ENCODE results near the gene AVPR1A. TPM values are rescaled to one million over a fixed set of nuclear protein-coding genes. Genes with fewer than 3 reads are reported as not detected.

The AVPR1A gene
- total RNA-seq, 1 experiment from 2014 or later: not detected

DNA sequence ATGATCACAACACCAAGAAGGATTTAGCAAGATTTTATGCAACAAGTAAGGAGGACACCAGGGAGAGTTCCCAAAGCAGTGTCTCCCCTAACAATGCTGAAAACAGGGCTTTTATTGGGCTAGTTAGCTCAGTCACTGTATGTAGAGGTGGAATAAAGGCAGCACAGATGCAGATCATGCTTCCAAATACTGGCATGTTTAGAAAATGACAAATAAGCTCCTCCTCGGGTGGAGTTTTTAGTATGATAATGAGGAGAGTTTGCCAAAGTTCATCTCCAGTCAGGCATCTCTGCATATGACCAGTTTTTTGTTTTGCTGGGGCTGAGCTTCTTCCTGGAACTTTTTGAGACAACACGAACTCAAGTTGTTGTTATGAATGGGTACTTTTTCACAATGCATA is 4.4 kb upstream of the AVPR1A start:
- peaks cover 3% of the 10 kb centered on the region for H3K9me3 ChIP-seq
- no peak overlapping the region for H3K4me3 ChIP-seq (ENCODE audit: low read depth, low read length)
- ChIA-PET POLR2A (no interaction called here), CTCF (no interaction called here)
- no peak overlapping the region for H3K27ac Mint-ChIP-seq (ENCODE audit: unreplicated experiment)
- H3K4me1 Mint-ChIP-seq (ENCODE audit: low read depth, unreplicated experiment): no peaks in the 10 kb centered on the region
- intact Hi-C loops (cut with micrococcal nuclease; ENCODE audit: unreplicated experiment): no loop called here
- BruUV-seq (replicated peaks): no TSS peak
- H3K4me1 ChIP-seq: no peaks in the 10 kb centered on the region
- TF ChIP-seq, protein P1, sequence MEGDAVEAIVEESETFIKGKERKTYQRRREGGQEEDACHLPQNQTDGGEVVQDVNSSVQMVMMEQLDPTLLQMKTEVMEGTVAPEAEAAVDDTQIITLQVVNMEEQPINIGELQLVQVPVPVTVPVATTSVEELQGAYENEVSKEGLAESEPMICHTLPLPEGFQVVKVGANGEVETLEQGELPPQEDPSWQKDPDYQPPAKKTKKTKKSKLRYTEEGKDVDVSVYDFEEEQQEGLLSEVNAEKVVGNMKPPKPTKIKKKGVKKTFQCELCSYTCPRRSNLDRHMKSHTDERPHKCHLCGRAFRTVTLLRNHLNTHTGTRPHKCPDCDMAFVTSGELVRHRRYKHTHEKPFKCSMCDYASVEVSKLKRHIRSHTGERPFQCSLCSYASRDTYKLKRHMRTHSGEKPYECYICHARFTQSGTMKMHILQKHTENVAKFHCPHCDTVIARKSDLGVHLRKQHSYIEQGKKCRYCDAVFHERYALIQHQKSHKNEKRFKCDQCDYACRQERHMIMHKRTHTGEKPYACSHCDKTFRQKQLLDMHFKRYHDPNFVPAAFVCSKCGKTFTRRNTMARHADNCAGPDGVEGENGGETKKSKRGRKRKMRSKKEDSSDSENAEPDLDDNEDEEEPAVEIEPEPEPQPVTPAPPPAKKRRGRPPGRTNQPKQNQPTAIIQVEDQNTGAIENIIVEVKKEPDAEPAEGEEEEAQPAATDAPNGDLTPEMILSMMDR (IDR thresholded peaks at IDR 0.05; ENCODE audit: insufficient read depth in 1 of 2, low read depth in 1 of 2, low read length in 1 of 2, severe bottlenecking in 1 of 2, unreplicated experiment in 1 of 2): no peak
- no peaks in the 10 kb centered on the region for H3K27me3 Mint-ChIP-seq (ENCODE audit: insufficient read depth, unreplicated experiment)
- H3K36me3 ChIP-seq (ENCODE audit: control insufficient read depth, insufficient read depth, low read length): no peaks in the 10 kb centered on the region
- H3K4me3 Mint-ChIP-seq (ENCODE audit: unreplicated experiment): no peak overlapping the region
- no peak for DNase-seq
- H3K27me3 ChIP-seq (replicated peaks; ENCODE audit: control insufficient read depth, insufficient read depth, low read length): no peaks in the 10 kb centered on the region
- peaks cover 14% of the 10 kb centered on the region for H3K9me3 Mint-ChIP-seq (ENCODE audit: unreplicated experiment)
- H3K36me3 Mint-ChIP-seq (ENCODE audit: insufficient read depth, unreplicated experiment): peaks cover 4% of the 10 kb centered on the region

DNA sequence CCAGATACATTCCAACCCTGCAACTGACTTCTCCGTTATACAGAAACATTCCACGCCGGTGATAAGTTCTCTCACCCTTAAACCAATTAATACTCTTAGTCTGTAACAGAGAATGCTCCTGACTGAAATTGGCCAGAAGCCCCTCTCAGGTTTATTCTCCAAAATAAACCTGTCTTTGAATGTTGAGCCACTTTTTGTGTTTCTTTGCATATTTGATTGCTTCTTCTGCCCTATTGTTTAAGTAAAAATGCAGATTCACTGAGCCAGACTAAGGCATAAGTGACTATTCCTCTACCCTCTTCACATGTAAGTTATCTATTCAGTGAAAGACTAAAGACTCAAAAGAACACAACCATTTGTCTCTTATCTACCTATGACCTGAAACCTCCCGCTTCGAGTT is 3.6 kb upstream of the AVPR1A start:
- POLR2A ChIA-PET: no interaction called here
- CTCF ChIA-PET: no interaction called here
- Histone ChIP-seq H3K4me1 (no peaks in the 10 kb centered on the region), H3K36me3 (ENCODE audit: control insufficient read depth, insufficient read depth, low read length) (no peaks in the 10 kb centered on the region), H3K9me3 (peaks cover 3% of the 10 kb centered on the region), H3K27me3 (replicated peaks; ENCODE audit: control insufficient read depth, insufficient read depth, low read length) (no peaks in the 10 kb centered on the region), H3K4me3 (ENCODE audit: low read depth, low read length) (no peak overlapping the region)
- no peaks in the 10 kb centered on the region for H3K27me3 Mint-ChIP-seq (ENCODE audit: insufficient read depth, unreplicated experiment)
- intact Hi-C loops (cut with micrococcal nuclease; ENCODE audit: unreplicated experiment): loop anchor here (5.0 kb wide), 1 partner anchor 52 kb away; no protein-coding TSS in a partner anchor
- DNase-seq: no peak
- H3K4me3 Mint-ChIP-seq (ENCODE audit: unreplicated experiment): no peak overlapping the region
- H3K9me3 Mint-ChIP-seq (ENCODE audit: unreplicated experiment): peaks cover 14% of the 10 kb centered on the region
- BruUV-seq (replicated peaks): no TSS peak
- H3K4me1 Mint-ChIP-seq (ENCODE audit: low read depth, unreplicated experiment): no peaks in the 10 kb centered on the region
- H3K27ac Mint-ChIP-seq (ENCODE audit: unreplicated experiment): no peak overlapping the region
- peaks cover 4% of the 10 kb centered on the region for H3K36me3 Mint-ChIP-seq (ENCODE audit: insufficient read depth, unreplicated experiment)
- TF ChIP-seq, protein P1 (IDR thresholded peaks at IDR 0.05; ENCODE audit: insufficient read depth in 1 of 2, low read depth in 1 of 2, low read length in 1 of 2, severe bottlenecking in 1 of 2, unreplicated experiment in 1 of 2): no peak

DNA sequence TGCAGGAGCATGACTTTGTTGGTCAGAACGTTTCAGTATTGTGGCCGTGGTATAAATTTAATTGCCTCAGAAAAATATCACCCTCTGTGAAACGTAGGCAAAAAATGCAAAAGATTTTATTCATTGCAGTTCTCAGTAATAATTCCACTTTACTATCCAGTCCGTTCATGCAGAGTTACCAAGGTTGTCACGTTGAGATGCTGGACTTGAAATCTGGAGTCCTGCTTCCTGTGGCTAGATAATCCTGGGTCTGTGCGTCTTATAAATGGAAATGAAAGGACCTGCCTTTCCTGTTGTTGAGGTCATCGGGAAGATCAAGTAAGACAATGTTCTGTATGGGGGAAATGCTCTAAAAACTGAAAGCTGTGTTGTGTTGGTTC is 1.3 kb upstream of the AVPR1A start:
- Mint-ChIP-seq H3K27ac (ENCODE audit: unreplicated experiment) (no peak overlapping the region), H3K27me3 (ENCODE audit: insufficient read depth, unreplicated experiment) (no peaks in the 10 kb centered on the region), H3K4me3 (ENCODE audit: unreplicated experiment) (no peak overlapping the region), H3K4me1 (ENCODE audit: low read depth, unreplicated experiment) (no peaks in the 10 kb centered on the region), H3K36me3 (ENCODE audit: insufficient read depth, unreplicated experiment) (peaks cover 4% of the 10 kb centered on the region), H3K9me3 (ENCODE audit: unreplicated experiment) (peaks cover 14% of the 10 kb centered on the region)
- Histone ChIP-seq H3K9me3 (peaks cover 3% of the 10 kb centered on the region), H3K4me3 (ENCODE audit: low read depth, low read length) (no peak overlapping the region), H3K4me1 (no peaks in the 10 kb centered on the region), H3K36me3 (ENCODE audit: control insufficient read depth, insufficient read depth, low read length) (no peaks in the 10 kb centered on the region), H3K27me3 (replicated peaks; ENCODE audit: control insufficient read depth, insufficient read depth, low read length) (no peaks in the 10 kb centered on the region)
- no peak for DNase-seq
- ChIA-PET CTCF (interaction anchor here (0.8 to 1.2 kb wide), 3 partner anchors 18 to 163 kb away, joined by 3 to 10 read pairs (median 4); no protein-coding TSS in a partner anchor), POLR2A (no interaction called here)
- TF ChIP-seq, protein P1 (IDR thresholded peaks at IDR 0.05; ENCODE audit: insufficient read depth in 1 of 2, low read depth in 1 of 2, low read length in 1 of 2, severe bottlenecking in 1 of 2, unreplicated experiment in 1 of 2): peak in 1 of 2 experiments; percentile 0
- intact Hi-C loops (cut with micrococcal nuclease; ENCODE audit: unreplicated experiment): loop anchor here (1.0 to 5.0 kb wide), 3 partner anchors 50 to 124 kb away; no protein-coding TSS in a partner anchor
- BruUV-seq (replicated peaks): no TSS peak
